IMR-90 (cell line): ENCODE data around the gene RHOD. TPM values are rescaled to one million over a fixed set of nuclear protein-coding genes. Genes with fewer than 3 reads are reported as not detected.

Source experiments
- ATAC-seq: fragments of 200-7000 bp; cut with Tn5 transposase; 2 replicates; pipeline ENCODE4 v1.9.1; 2020; ENCODE audit warnings: low read depth, mild to moderate bottlenecking, moderate library complexity
- BruUV-seq: library from RNA; stranded (reverse); fragments of 400-500 nt; replicated peaks from 2 replicates; lab custom pipeline; 2021; lab: Mats Ljungman, UMichigan
- CTCF ChIA-PET: fragments of 300-600 bp; formaldehyde crosslinking; extraction: SDS; loops from one replicate; lab custom pipeline; 2021; ENCODE audit warnings: antibody characterized with exemption; lab: Yijun Ruan, JAX
- POLR2A ChIA-PET: fragments of 300-600 bp; sonication (Branson Sonifier 250); formaldehyde crosslinking; loops from one replicate; lab custom pipeline; 2022; ENCODE audit warnings: antibody characterized with exemption; ENCODE audit not compliant: unreplicated experiment; lab: Charles Lee
- DNase-seq: peaks from one replicate; pipeline ENCODE4 v3.0.0; 2013
- H2AFZ ChIP-seq: replicated peaks from 2 replicates; pipeline ENCODE3; 2013; ENCODE audit warnings: low read length, mild to moderate bottlenecking; ENCODE audit not compliant: poor library complexity
- H2AK5ac ChIP-seq: 2 replicates; pipeline ENCODE4 v1.6.1; 2013; ENCODE audit warnings: low read depth, low read length, inconsistent platforms
- H2AK9ac ChIP-seq: replicated peaks from 2 replicates; pipeline ENCODE3; 2013; ENCODE audit warnings: mild to moderate bottlenecking, low read depth, low read length, moderate library complexity; ENCODE audit not compliant: poor library complexity
- H2BK120ac ChIP-seq: 2 replicates; pipeline ENCODE4 v1.6.1; 2013; ENCODE audit warnings: low read depth, low read length, inconsistent platforms
- H2BK15ac ChIP-seq: 3 replicates; pipeline ENCODE4 v1.6.1; 2013; ENCODE audit warnings: low read depth, low read length, inconsistent platforms
- H2BK20ac ChIP-seq: 2 replicates; pipeline ENCODE4 v1.6.1; 2013; ENCODE audit warnings: low read depth, mild to moderate bottlenecking, inconsistent platforms, low read length, moderate library complexity
- H2BK5ac ChIP-seq: 2 replicates; pipeline ENCODE4 v1.6.1; 2013; ENCODE audit warnings: mild to moderate bottlenecking, low read depth, low read length, inconsistent platforms; ENCODE audit not compliant: poor library complexity, severe bottlenecking
- H3K14ac ChIP-seq: replicated peaks from 2 replicates; pipeline ENCODE4 v1.6.1; 2013; ENCODE audit warnings: low read depth, low read length, inconsistent platforms
- H3K18ac ChIP-seq: 2 replicates; pipeline ENCODE4 v1.6.1; 2013; ENCODE audit warnings: low read depth, low read length, control low read depth
- H3K23ac ChIP-seq: 2 replicates; pipeline ENCODE4 v1.6.1; 2013; ENCODE audit warnings: low read depth, low read length, inconsistent platforms
- H3K27ac ChIP-seq: 2 replicates; pipeline ENCODE4 v1.5.1; 2013; ENCODE audit warnings: mild to moderate bottlenecking, control low read depth, low read length; ENCODE audit not compliant: insufficient read depth
- H3K27me3 ChIP-seq: 2 replicates; pipeline ENCODE4 v1.6.1; 2013; ENCODE audit warnings: low read length; ENCODE audit not compliant: control insufficient read depth, insufficient read depth
- H3K36me3 ChIP-seq: 2 replicates; pipeline ENCODE4 v1.6.1; 2013; ENCODE audit warnings: low read length, mixed read lengths; ENCODE audit not compliant: control insufficient read depth, insufficient read depth
- H3K4ac ChIP-seq: 2 replicates; pipeline ENCODE4 v1.6.1; 2013; ENCODE audit warnings: low read depth, low read length, inconsistent platforms
- H3K4me1 ChIP-seq: 2 replicates; pipeline ENCODE4 v1.6.1; 2013; ENCODE audit warnings: low read length, mixed read lengths; ENCODE audit not compliant: control insufficient read depth, insufficient read depth
- H3K4me2 ChIP-seq: 2 replicates; pipeline ENCODE4 v1.6.1; 2013; ENCODE audit warnings: low read depth, mild to moderate bottlenecking, control low read depth, low read length, moderate library complexity
- H3K4me3 ChIP-seq: 2 replicates; pipeline ENCODE4 v1.5.1; 2013; ENCODE audit warnings: low read depth, mild to moderate bottlenecking, control low read depth, low read length, moderate library complexity; ENCODE audit not compliant: insufficient read depth
- H3K56ac ChIP-seq: 2 replicates; pipeline ENCODE4 v1.6.1; 2013; ENCODE audit warnings: low read length, inconsistent platforms; ENCODE audit not compliant: insufficient read depth; ENCODE audit errors: extremely low read depth
- H3K79me1 ChIP-seq, 2 experiments: 2 replicates each; pipeline ENCODE4 v1.6.1; 2013; ENCODE audit warnings: low read length in 2 of 2, inconsistent platforms in 1 of 2, low read depth in 1 of 2
- H3K9ac ChIP-seq: 2 replicates; pipeline ENCODE4 v1.6.1; 2013; ENCODE audit warnings: low read depth, low read length, control low read depth
- H3K9me1 ChIP-seq: 2 replicates; pipeline ENCODE4 v1.6.1; 2013; ENCODE audit warnings: low read length, inconsistent platforms; ENCODE audit not compliant: insufficient read depth
- H3K9me3 ChIP-seq: 2 replicates; pipeline ENCODE4 v1.6.1; 2013; ENCODE audit warnings: low read length; ENCODE audit not compliant: control insufficient read depth, insufficient read depth
- H4K20me1 ChIP-seq: 2 replicates; pipeline ENCODE4 v1.6.1; 2013; ENCODE audit warnings: low read length, inconsistent platforms; ENCODE audit not compliant: insufficient read depth
- H4K5ac ChIP-seq: 2 replicates; pipeline ENCODE4 v1.6.1; 2013; ENCODE audit warnings: mild to moderate bottlenecking, low read depth, low read length, control low read depth
- H4K8ac ChIP-seq, 2 experiments: 2 replicates each; pipeline ENCODE4 v1.6.1; 2013; ENCODE audit warnings: low read depth in 2 of 2, low read length in 2 of 2, control low read depth in 1 of 2, inconsistent platforms in 1 of 2
- H4K91ac ChIP-seq: 2 replicates; pipeline ENCODE4 v1.6.1; 2013; ENCODE audit warnings: low read depth, low read length, inconsistent platforms; ENCODE audit not compliant: insufficient read depth
- CEBPB ChIP-seq: IDR thresholded peaks from 2 replicates; pipeline ENCODE4 v1.6.1; 2012; ENCODE audit warnings: low read depth, low read length, improper control_type of control experiment
- CHD1 ChIP-seq: IDR thresholded peaks from 2 replicates; pipeline ENCODE4 v1.6.1; 2012; ENCODE audit warnings: low read depth, low read length, improper control_type of control experiment
- CTCF ChIP-seq: conservative IDR thresholded peaks from 2 replicates; pipeline ENCODE4 v1.5.1; 2012; ENCODE audit warnings: mild to moderate bottlenecking, low read depth, low read length, improper control_type of control experiment
- FOS ChIP-seq: fragments of 150-350 bp; IDR thresholded peaks from 2 replicates; pipeline ENCODE4 v1.6.1; 2016; ENCODE audit warnings: low read depth, low read length
- MAZ ChIP-seq: IDR thresholded peaks from 2 replicates; pipeline ENCODE4 v1.6.1; 2012; ENCODE audit warnings: low read depth, mild to moderate bottlenecking, low read length, improper control_type of control experiment, moderate library complexity, borderline replicate concordance
- MXI1 ChIP-seq: IDR thresholded peaks from 2 replicates; pipeline ENCODE4 v1.6.1; 2012; ENCODE audit warnings: low read depth, mild to moderate bottlenecking, low read length, moderate library complexity, borderline replicate concordance
- POLR2A ChIP-seq: IDR thresholded peaks from 2 replicates; pipeline ENCODE4 v1.6.1; 2012; ENCODE audit warnings: mild to moderate bottlenecking, low read depth, low read length
- RAD21 ChIP-seq: IDR thresholded peaks from 2 replicates; pipeline ENCODE4 v1.6.1; 2012; ENCODE audit warnings: low read length, improper control_type of control experiment
- RCOR1 ChIP-seq: IDR thresholded peaks from 2 replicates; pipeline ENCODE4 v1.6.1; 2012; ENCODE audit warnings: mild to moderate bottlenecking, low read length, improper control_type of control experiment; ENCODE audit not compliant: insufficient replicate concordance
- RFX5 ChIP-seq: IDR thresholded peaks from 2 replicates; pipeline ENCODE4 v1.8.0; 2012; ENCODE audit warnings: low read depth, mild to moderate bottlenecking, low read length, moderate library complexity
- WGBS, 2 experiments: methylation state at CpG; one replicate each; pipeline versions ENCODE4 v1.1.5 to v1.1.7; 2013; ENCODE audit warnings: missing lambda C conversion rate in 2 of 2; ENCODE audit not compliant: insufficient read length in 1 of 2; ENCODE audit errors: extremely low coverage in 2 of 2; 5-methylcytosine and 5-hydroxymethylcytosine counted together
- dilution Hi-C: fragments of 300-500 bp; cut with HindIII; formaldehyde crosslinking; loops from one replicate; pipeline ENCODE4 v1.14.3; 2018; ENCODE audit warnings: low sequenced_read_pairs; ENCODE audit not compliant: unreplicated experiment
- in situ Hi-C: fragments of 300-500 bp; cut with MboI; formaldehyde crosslinking; loops from 3 replicates; pipeline ENCODE4 v1.14.3; 2019; ENCODE audit warnings: low sequenced_read_pairs, inconsistent platforms, mixed read lengths
- intact Hi-C: fragments of 100-400 bp; cut with micrococcal nuclease; formaldehyde crosslinking; loops from 2 replicates; pipeline ENCODE4 v1.10.0; 2022
- polyA plus RNA-seq, 3 experiments: library from polyadenylated mRNA; depleted of rRNA; stranded (reverse); fragments of >200 nt; gene quantifications; 2 replicates each; pipeline ENCODE4 v1.2.3, GENCODE V29; 2012; ENCODE audit warnings: low replicate concordance in 1 of 3
- total RNA-seq: library from RNA; depleted of rRNA; stranded (reverse); fragments of >200 nt; gene quantifications from 2 replicates; pipeline ENCODE4 v1.2.3, GENCODE V29; 2012

Gene RHOD
- total and polyA plus RNA-seq, 2 of the 4 experiments (the other 2 are of a cell fraction): 4.7 to 10.9 TPM

DNA sequence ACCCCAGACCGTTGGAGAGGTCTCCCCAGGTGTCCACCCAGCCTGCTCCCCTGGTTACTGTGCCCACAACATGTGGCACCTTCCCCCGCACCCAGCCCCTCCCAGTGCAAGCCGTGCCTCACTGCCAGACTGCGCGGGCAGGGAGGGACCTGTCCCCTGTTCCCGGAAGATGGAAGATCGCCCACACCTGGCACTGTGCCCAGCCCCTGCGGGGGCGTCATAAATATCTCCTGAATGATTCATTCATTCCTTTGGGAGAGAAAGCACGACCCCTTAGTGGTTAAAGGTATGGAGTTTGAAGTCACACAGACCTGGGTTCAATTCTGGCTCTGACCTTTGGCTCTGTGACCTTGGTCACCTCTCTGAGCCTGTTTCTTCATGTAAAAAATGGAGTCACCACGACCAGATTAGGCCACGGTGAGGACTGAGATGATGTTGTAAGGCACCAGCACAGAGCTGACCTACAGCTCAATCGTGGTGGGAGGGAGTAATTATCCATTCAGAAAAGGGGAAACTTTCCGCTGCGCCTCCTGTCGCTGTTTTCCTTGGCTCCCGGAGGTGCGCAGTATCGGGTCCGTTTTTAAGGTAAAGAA is 34.2 kb upstream of the RHOD start:
- no peaks in the 10 kb centered on the region for H3K36me3 ChIP-seq
- ChIA-PET CTCF (interaction anchor here (0.8 to 0.9 kb wide), 2 partner anchors 13 to 19 kb away, joined by 3 read pairs; no protein-coding TSS in a partner anchor), POLR2A (interaction anchor here (0.6 kb wide), 1 partner anchor 462 kb away, joined by 3 read pairs; no protein-coding TSS in a partner anchor)
- H3K18ac ChIP-seq: peak overlapping the region; percentile 23; the same call in 1 of the 2 replicates
- no peak overlapping the region; the same call in 1 of the 2 replicates for H4K5ac ChIP-seq
- no peaks in the 10 kb centered on the region for H3K9me3 ChIP-seq
- peaks cover 9% of the 10 kb centered on the region; the same call in 1 of the 2 replicates for H3K4me1 ChIP-seq
- H2AK5ac ChIP-seq: peak overlapping the region; percentile 37; the same call in 1 of the 2 replicates
- TF ChIP-seq RAD21 (no peak), POLR2A (no peak), CEBPB (no peak), RCOR1 (no peak), CTCF (no peak), CHD1 (no peak), MAZ (no peak), FOS (no peak), MXI1 (no peak), RFX5 (no peak)
- in situ Hi-C loops (no loop called here), intact Hi-C loops (no loop called here), dilution Hi-C loops (no loop called here)
- H2BK15ac ChIP-seq: 0 out of 3 replicates have a peak overlapping the region, but pooled peaks have one; percentile 27
- no peak overlapping the region for H3K14ac ChIP-seq
- no peak overlapping the region for H3K27ac ChIP-seq
- peak overlapping the region; percentile 89 for H2AK9ac ChIP-seq
- H2BK20ac ChIP-seq: 0 out of 2 replicates have a peak overlapping the region, but pooled peaks have one; percentile 57
- ATAC-seq (0 out of 2 replicates have a peak, but pooled peaks have one; percentile 7), DNase-seq (peak; percentile 52)
- H3K9me1 ChIP-seq: no peaks in the 10 kb centered on the region
- peak overlapping the region in 1 of 2 experiments; percentile 52; a peak in 1 of 4 replicates for H4K8ac ChIP-seq
- H2BK5ac ChIP-seq: no peak overlapping the region
- peak overlapping the region; percentile 51 for H3K4me2 ChIP-seq
- no peak overlapping the region for H3K4me3 ChIP-seq
- no peak overlapping the region for H3K9ac ChIP-seq
- H3K4ac ChIP-seq: 0 out of 2 replicates have a peak overlapping the region, but pooled peaks have one; percentile 27
- peak overlapping the region; percentile 33; the same call in 1 of the 2 replicates for H2BK120ac ChIP-seq
- no peak overlapping the region for H3K23ac ChIP-seq
- H4K20me1 ChIP-seq: no peaks in the 10 kb centered on the region
- H3K79me1 ChIP-seq: no peaks in the 10 kb centered on the region
- no peak overlapping the region for H3K56ac ChIP-seq
- H4K91ac ChIP-seq: 0 out of 2 replicates have a peak overlapping the region, but pooled peaks have one; percentile 1
- peaks cover 12% of the 10 kb centered on the region for H3K27me3 ChIP-seq
- peak overlapping the region; percentile 89 for H2AFZ ChIP-seq
- WGBS, 2 experiments: 53% methylated on average over 8 of the region's 20 CpGs; no CpG with 5 or more reads in 1 of the 2 experiments
- no TSS peak for BruUV-seq
